GM10248 (cell line): ENCODE data around the gene PRPSAP1.
A peak's percentile ranks its signal among the peaks of the same experiment; 100 is the strongest.

Experiments
- CTCF ChIA-PET: fragments of 300-600 bp; sonication (Branson Sonifier 250); formaldehyde crosslinking; extraction: SDS; loops from one replicate; lab custom pipeline; 2021; ENCODE audit warnings: antibody characterized with exemption; lab: Yijun Ruan, JAX
- POLR2A ChIA-PET: fragments of 350-650 bp; sonication (Branson Sonifier 250); formaldehyde crosslinking; extraction: SDS; loops from one replicate; lab custom pipeline; 2020; ENCODE audit warnings: antibody characterized with exemption; lab: Yijun Ruan, JAX
- DNase-seq: peaks from one replicate; pipeline ENCODE4 v3.0.0; 2012; ENCODE audit errors: extremely low spot score
- CTCF ChIP-seq: IDR thresholded peaks from 2 replicates; pipeline ENCODE4 v1.5.1; 2012; ENCODE audit warnings: mild to moderate bottlenecking, low read depth; ENCODE audit errors: extremely low read depth, missing control alignments, control extremely low read depth

Gene PRPSAP1

GRCh38 chr17:76386966-76387765, 33.5 kb upstream of the PRPSAP1 start:
- DNase-seq: no peak
- ChIA-PET CTCF (interaction anchor here (0.9 to 7.7 kb wide), 14 partner anchors 9 to 379 kb away, joined by 3 to 109 read pairs (median 4); partner anchors contain the start of gene UBE2O), POLR2A (no interaction called here)

GRCh38 chr17:76385892-76386786, 32.4 kb upstream of the PRPSAP1 start:
- POLR2A ChIA-PET: no interaction called here
- TF ChIP-seq CTCF: peak; percentile 85
- DNase-seq: peak; percentile 93
- CTCF ChIA-PET: interaction anchor here (0.8 to 7.7 kb wide), 33 partner anchors 7 to 481 kb away, joined by 3 to 109 read pairs (median 5); partner anchors contain the start of genes MRPL38 and PRPSAP1

More at GRCh38 chr17:76386966-76387765, 33.5 kb upstream of the PRPSAP1 start:
- no peak for TF ChIP-seq CTCF

GRCh38 chr17:76384987-76385891, 31.5 kb upstream of the PRPSAP1 start:
- TF ChIP-seq CTCF: no peak
- ChIA-PET CTCF (interaction anchor here (0.8 to 7.7 kb wide), 36 partner anchors 8 to 480 kb away, joined by 3 to 109 read pairs (median 4); partner anchors contain the start of genes MRPL38 and PRPSAP1), POLR2A (no interaction called here)
- no peak for DNase-seq

- POLR2A ChIA-PET: interaction anchor here (1.3 kb wide), 1 partner anchor 116 kb away, joined by 4 read pairs; no protein-coding TSS in a partner anchor
- DNase-seq: peak; percentile 90
- TF ChIP-seq CTCF: no peak
- CTCF ChIA-PET: interaction anchor here (0.9 to 7.7 kb wide), 32 partner anchors 8 to 479 kb away, joined by 3 to 109 read pairs (median 5); partner anchors contain the start of genes MRPL38 and PRPSAP1
These were observed 30.7 kb upstream of the PRPSAP1 start, which contains the start of gene SPHK1 for GRCh38 chr17:76384222-76384986. SPHK1 (plus strand) TSS chr17:76384609; CDS start chr17:76385645, 1,036 bp downstream.

GRCh38 chr17:76383546-76384221, 30.0 kb upstream of the PRPSAP1 start:
- POLR2A ChIA-PET: interaction anchor here (1.3 kb wide), 1 partner anchor 115 kb away, joined by 4 read pairs; no protein-coding TSS in a partner anchor
- CTCF ChIA-PET: interaction anchor here (0.9 to 7.7 kb wide), 15 partner anchors 10 to 370 kb away, joined by 3 to 109 read pairs (median 4); partner anchors contain the start of gene PRPSAP1
- DNase-seq: peak; percentile 62
- peak; percentile 6 for TF ChIP-seq CTCF
